K562 (cell line): ENCODE data around the gene GRXCR2. TPM values are rescaled to one million over a fixed set of nuclear protein-coding genes. Genes with fewer than 3 reads are reported as not detected.

ENCODE experiments used
- ARID1B ChIP-seq: fragments of 450-650 bp; IDR thresholded peaks from 2 replicates; pipeline ENCODE4 v1.6.1; 2016; ENCODE audit warnings: antibody characterized with exemption, mild to moderate bottlenecking, inconsistent platforms
- BRD9 ChIP-seq: fragments of 450-650 bp; IDR thresholded peaks from 2 replicates; pipeline ENCODE4 v1.6.1; 2018; ENCODE audit warnings: low read depth; ENCODE audit not compliant: partially characterized antibody
- CTCFL ChIP-seq: IDR thresholded peaks from 2 replicates; pipeline ENCODE4 v1.6.1; 2011; ENCODE audit warnings: borderline replicate concordance, low read depth, mild to moderate bottlenecking, moderate library complexity, low read length; ENCODE audit not compliant: insufficient read depth, poor library complexity, severe bottlenecking
- DEAF1 ChIP-seq: fragments of 450-650 bp; formaldehyde crosslinking; IDR thresholded peaks from 2 replicates; pipeline ENCODE4 v1.4.0; 2020; ENCODE audit warnings: mild to moderate bottlenecking, moderate library complexity
- EGR1 ChIP-seq: fragments of 450-650 bp; conservative IDR thresholded peaks from 2 replicates; pipeline ENCODE4 v1.6.1; 2017; ENCODE audit warnings: mild to moderate bottlenecking
- MCM5 ChIP-seq: fragments of 450-650 bp; IDR thresholded peaks from 2 replicates; pipeline ENCODE4 v1.6.1; 2016; ENCODE audit warnings: low read depth
- NCOR1 ChIP-seq: fragments of 450-650 bp; IDR thresholded peaks from 2 replicates; pipeline ENCODE4 v1.6.1; 2016; ENCODE audit warnings: mild to moderate bottlenecking, moderate library complexity
- NFIC ChIP-seq: fragments of 450-650 bp; IDR thresholded peaks from 2 replicates; pipeline ENCODE4 v1.6.1; 2017; ENCODE audit warnings: mild to moderate bottlenecking, inconsistent platforms
- NFRKB ChIP-seq: fragments of 450-650 bp; IDR thresholded peaks from 2 replicates; pipeline ENCODE4 v1.6.1; 2016; ENCODE audit warnings: low read depth
- NR1H2 ChIP-seq: sonication (generic); formaldehyde crosslinking; IDR thresholded peaks from 2 replicates; pipeline ENCODE4 v1.4.0; 2020; ENCODE audit warnings: mild to moderate bottlenecking, missing genetic modification reagents
- NR2C2 ChIP-seq, 2 experiments: fragments of 200-800 bp in 1 of 2; sonication (Bioruptor generic) in 1 of 2; sonication (generic) in 1 of 2; formaldehyde crosslinking in 1 of 2; IDR thresholded peaks; 2 replicates each; pipeline versions ENCODE4 v1.6.1 to v1.8.0; 2016 to 2022; ENCODE audit warnings: mild to moderate bottlenecking in 1 of 2, missing compliant biosample characterization in 1 of 2, missing genetic modification characterization in 1 of 2, missing genetic modification reagents in 1 of 2
- PHTF2 ChIP-seq: fragments of 250-450 bp; sonication (Bioruptor Pico); IDR thresholded peaks from 2 replicates; pipeline ENCODE4 v1.5.0; 2021; ENCODE audit warnings: mild to moderate bottlenecking
- RAD21 ChIP-seq, 2 experiments: fragments of 250-450 bp in 1 of 2; fragments of 450-650 bp in 1 of 2; sonication (Bioruptor Pico) in 1 of 2; formaldehyde crosslinking in 1 of 2; IDR thresholded peaks in 1 of 2; conservative IDR thresholded peaks in 1 of 2; 2 replicates each; pipeline versions ENCODE4 v1.4.0 to v1.8.0; 2020 to 2022; ENCODE audit warnings: mild to moderate bottlenecking in 2 of 2, moderate library complexity in 1 of 2
- SP1 ChIP-seq: sonication (generic); formaldehyde crosslinking; IDR thresholded peaks from 2 replicates; pipeline ENCODE4 v1.8.1; 2022; ENCODE audit warnings: mild to moderate bottlenecking, missing genetic modification reagents
- TAF1 ChIP-seq: IDR thresholded peaks from 2 replicates; pipeline ENCODE4 v1.6.1; 2011; ENCODE audit warnings: mild to moderate bottlenecking, low read length, moderate library complexity; ENCODE audit not compliant: insufficient read depth, control insufficient read depth, severe bottlenecking; ENCODE audit errors: extremely low read depth
- TAF9B ChIP-seq: fragments of 450-650 bp; IDR thresholded peaks from 2 replicates; pipeline ENCODE4 v1.6.1; 2018; ENCODE audit warnings: mild to moderate bottlenecking; ENCODE audit not compliant: partially characterized antibody
- TOE1 ChIP-seq, 2 experiments: fragments of 450-650 bp in 1 of 2; sonication (generic) in 1 of 2; formaldehyde crosslinking in 1 of 2; IDR thresholded peaks; 2 replicates each; pipeline versions ENCODE4 v1.7.1 to v1.8.0; 2016 to 2022; ENCODE audit warnings: borderline replicate concordance in 2 of 2, mild to moderate bottlenecking in 2 of 2, antibody characterized with exemption in 1 of 2, inconsistent platforms in 1 of 2, low read depth in 1 of 2, missing genetic modification reagents in 1 of 2, moderate library complexity in 1 of 2
- ZBTB1 ChIP-seq: sonication (generic); formaldehyde crosslinking; IDR thresholded peaks from 2 replicates; pipeline ENCODE4 v1.8.1; 2023; ENCODE audit warnings: missing genetic modification reagents, low read depth, mild to moderate bottlenecking, borderline replicate concordance
- ZKSCAN1 ChIP-seq: fragments of 150-350 bp; IDR thresholded peaks from 2 replicates; pipeline ENCODE4 v1.6.1; 2016; ENCODE audit warnings: low read depth, low read length
- ZNF639 ChIP-seq, 2 experiments: fragments of 200-800 bp in 1 of 2; sonication (Bioruptor generic) in 1 of 2; sonication (generic) in 1 of 2; formaldehyde crosslinking in 1 of 2; IDR thresholded peaks in 1 of 2; conservative IDR thresholded peaks in 1 of 2; 2 replicates each; pipeline versions ENCODE4 v1.5.0 to v1.6.1; 2016 to 2020; ENCODE audit warnings: missing compliant biosample characterization in 1 of 2, missing genetic modification characterization in 1 of 2, missing genetic modification reagents in 1 of 2
- polyA plus RNA-seq, 8 experiments: library from polyadenylated mRNA; depleted of rRNA in 4 of 8; stranded (reverse) in 5 of 8; unstranded in 3 of 8; fragments of >200 nt; fragmentation: Nextera tagmentation in 2 of 8; fragmentation: Illumina TruSeq in 1 of 8; extraction: Ambion mirVana in 2 of 8; extraction: Trizol in 1 of 8; gene quantifications; 2 replicates each; pipeline versions ENCODE4 v1.2.1 to v1.2.3, GENCODE V29; 2011 to 2014; ENCODE audit warnings: inconsistent platforms in 1 of 8, missing spikeins in 1 of 8
- total RNA-seq, 7 experiments: library from RNA; depleted of rRNA in 6 of 7; stranded (reverse); fragments of >200 nt in 6 of 7; fragmentation: Illumina TruSeq in 2 of 7; extraction: Trizol in 2 of 7; gene quantifications; 2 replicates each; pipeline versions ENCODE4 v1.2.1 to v1.2.3, GENCODE V29; 2011 to 2021; ENCODE audit warnings: low replicate concordance in 1 of 7

GRXCR2 gene
- total and polyA plus RNA-seq, 9 of the 15 experiments (the other 6 are each of a cell fraction or from before 2014, with no cell fraction given), result not detected

GRCh38 chr5:145834917-145835847 is 37.6 kb downstream of the GRXCR2 start, which contains the start of gene PRELID2 (continued):
- TF ChIP-seq TOE1 (IDR thresholded peaks at IDR 0.05; ENCODE audit: borderline replicate concordance) (0 out of 2 replicates have a peak, but pooled peaks have one; percentile 39), TOE1 (CRISPR knock-in tag; IDR thresholded peaks at IDR 0.05; ENCODE audit: borderline replicate concordance, low read depth) (0 out of 2 replicates have a peak, but pooled peaks have one; percentile 56), EGR1 (peak; percentile 91), PHTF2 (CRISPR knock-in tag) (no peak), DEAF1 (CRISPR knock-in tag) (0 out of 2 replicates have a peak, but pooled peaks have one; percentile 30), NFIC (0 out of 2 replicates have a peak, but pooled peaks have one; percentile 61), NR1H2 (CRISPR knock-in tag) (0 out of 2 replicates have a peak, but pooled peaks have one; percentile 59), TAF1 (peak; percentile 83), BRD9 (no peak), ZNF639 (CRISPR knock-in tag; conservative IDR thresholded peaks at IDR 0.05 in 1 of 2, IDR thresholded peaks at IDR 0.05 in 1 of 2) (peak in 1 of 2 experiments; percentile 58; a peak in 1 of 4 replicates), MCM5 (no peak), NFRKB (peak; percentile 50), RAD21 (CRISPR knock-in tag; conservative IDR thresholded peaks at IDR 0.05 in 1 of 2, IDR thresholded peaks at IDR 0.05 in 1 of 2) (peak; percentile 48 to 56), ZKSCAN1 (peak; percentile 93), NR2C2 (CRISPR knock-in tag; IDR thresholded peaks at IDR 0.05) (peak; percentile 66), NR2C2 (tag; IDR thresholded peaks at IDR 0.05) (peak; percentile 72), ARID1B (0 out of 2 replicates have a peak, but pooled peaks have one; percentile 35), ZBTB1 (CRISPR knock-in tag) (0 out of 2 replicates have a peak, but pooled peaks have one; percentile 68), SP1 (peak; percentile 100), CTCFL (peak; percentile 62), NCOR1 (0 out of 2 replicates have a peak, but pooled peaks have one; percentile 36), TAF9B (peak; percentile 24)
